Adrenal gland (tissue), 12 donors: ENCODE measurements around the gene PPP3CA. TPM values are rescaled to one million over a fixed set of nuclear protein-coding genes. Genes with fewer than 3 reads are reported as not detected.
"Not testable (repeated sequence)": the region's sequence is repeated elsewhere in the genome, so short reads cannot be mapped to it uniquely, and the experiment has no call there.

Experiments used
- DNase-seq, 7 donors: peaks; one replicate each; pipeline ENCODE4 v3.0.0-alpha.2; 2019 to 2020
- H3K27ac ChIP-seq, 5 donors: fragments of 200-600 bp; sonication (generic) in 4 of 5; 1 replicate in 3 of 5; 2 replicates in 2 of 5; pipeline versions ENCODE4 v1.5.1 to v1.8.0; 2016 to 2020; ENCODE audit warnings: mild to moderate bottlenecking in 1 of 5
- H3K27me3 ChIP-seq: fragments of 200-600 bp; 2 replicates; pipeline ENCODE4 v1.8.0; 2021
- H3K36me3 ChIP-seq, 2 donors: fragments of 200-600 bp; replicated peaks in 1 of 2; 1 replicate in 1 of 2; 2 replicates in 1 of 2; pipeline versions ENCODE4 v1.5.1 to v1.8.0; 2018 to 2022
- H3K4me1 ChIP-seq, 2 donors: fragments of 200-600 bp; replicated peaks in 1 of 2; 1 replicate in 1 of 2; 2 replicates in 1 of 2; pipeline versions ENCODE4 v1.5.1 to v1.8.0; 2018 to 2021
- H3K4me3 ChIP-seq, 4 donors: fragments of 200-600 bp; sonication (generic) in 3 of 4; one replicate each; pipeline ENCODE4 v1.5.1; 2016 to 2018
- H3K9me3 ChIP-seq, 3 donors: fragments of 200-600 bp; sonication (generic) in 1 of 3; replicated peaks in 1 of 3; 1 replicate in 2 of 3; 2 replicates in 1 of 3; pipeline versions ENCODE4 v1.5.1 to v1.8.0; 2016 to 2021
- POLR2A ChIP-seq, 2 donors: fragments of 450-650 bp; IDR thresholded peaks; one replicate each; pipeline ENCODE4 v1.6.1; 2017; ENCODE audit warnings: antibody characterized with exemption in 2 of 2, mild to moderate bottlenecking in 2 of 2, moderate library complexity in 1 of 2
- WGBS, 4 donors: extraction: QIAGEN DNeasy Blood & Tissue Kit in 2 of 4; methylation state at CpG; one replicate each; pipeline versions ENCODE4 v1.1.5 to v1.1.7; 2013 to 2017; 5-methylcytosine and 5-hydroxymethylcytosine counted together
- intact Hi-C, 2 donors: fragments of 100-400 bp; cut with DNase I; formaldehyde crosslinking; loops; one replicate each; pipeline versions ENCODE4 v1.14.1 to v1.15.0; 2022 to 2023
- polyA plus RNA-seq, 3 donors: library from polyadenylated mRNA; stranded (reverse); fragments of 200-250 nt in 2 of 3; fragments of 350-450 nt in 1 of 3; fragmentation: Illumina TruSeq in 1 of 3; extraction: RNeasy Lipid Tissue Mini Kit (QIAGEN cat#74804) in 1 of 3; gene quantifications; one replicate each; pipeline ENCODE4 v1.2.3, GENCODE V29; 2013 to 2014
- total RNA-seq, 9 donors: library from RNA; depleted of rRNA in 4 of 9; stranded (reverse); fragments of >200 nt in 4 of 9; fragments of 120-200 nt in 1 of 9; fragmentation: NEBNext Ultra II Directional in 1 of 9; extraction: Animal tissue kit (Norgen Biotek cat#: 25700) in 1 of 9; gene quantifications; one replicate each; pipeline versions ENCODE4 v1.1.0 to v1.2.4, GENCODE V29; 2013 to 2023
- TF ChIP-seq, protein P1 (sequence below), 6 experiments: fragments of 450-650 bp in 4 of 6; fragments of 200-600 bp in 2 of 6; sonication (generic) in 1 of 6; IDR thresholded peaks; 1 replicate in 5 of 6; 2 replicates in 1 of 6; pipeline versions ENCODE4 v1.5.1 to v1.8.0; 2016 to 2021; ENCODE audit warnings: antibody characterized with exemption in 6 of 6, mild to moderate bottlenecking in 2 of 6, moderate library complexity in 1 of 6
- donor health status: healthy with polysubstance abuse.
- donor health status: Bipolar disorder and iron deficiency.
- donor health status: DM: yes; HTN: yes; CAD: no.
- donor health status: DM: no; HTN: no; CAD: no.
- donor health status: DM: no; HTN: no; CAD: no.
- donor health status: DM: yes; HTN: yes; CAD: no.

The PPP3CA gene
- total and polyA plus RNA-seq, 12 donors, result 13.8 to 138 (median 43.8) TPM

- WGBS, 4 donors, result 53 to 59% (median 56%) methylated on average over 3 of the region's 3 CpGs
Measured at GRCh38 chr4:101238706-101239105, 108.6 kb downstream of the PPP3CA start.

DNA sequence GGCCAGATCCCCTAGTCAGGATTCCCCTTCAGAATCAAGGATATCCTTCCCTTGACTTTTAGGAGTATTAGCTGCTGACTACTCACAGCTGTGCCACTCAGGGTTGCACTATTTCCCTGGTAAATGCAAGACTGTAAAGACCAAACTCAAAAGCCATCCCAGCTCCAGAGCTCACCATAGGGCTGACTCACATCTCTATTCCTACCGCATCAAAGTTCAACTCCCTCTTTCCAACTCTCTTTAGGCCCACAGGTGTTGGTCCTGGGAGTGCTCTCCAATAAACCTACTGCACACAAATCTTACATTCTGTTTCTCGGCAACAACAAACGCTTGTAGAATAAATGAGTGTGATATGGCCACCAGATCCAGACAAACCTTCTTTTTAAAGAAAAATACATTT is 109.6 kb downstream of the PPP3CA start:
- H3K4me3 ChIP-seq, result no peak overlapping the region
- WGBS, 4 donors, result 87 to 99% (median 95%) methylated on average over 3 of the region's 3 CpGs
- peaks cover 8 to 30% of the 10 kb centered on the region in 2 donors for H3K4me1 ChIP-seq
- peaks cover 0 to 6% (median 0%) of the 10 kb centered on the region in 3 donors for H3K9me3 ChIP-seq
- no peak overlapping the region for H3K27ac ChIP-seq
- no peak for DNase-seq
- intact Hi-C loops, result no loop called here
- H3K27me3 ChIP-seq, result no peaks in the 10 kb centered on the region
- no peaks in the 10 kb centered on the region for H3K36me3 ChIP-seq
- TF ChIP-seq POLR2A (IDR thresholded peaks at IDR 0.05), result no peak
- TF ChIP-seq, protein P1, sequence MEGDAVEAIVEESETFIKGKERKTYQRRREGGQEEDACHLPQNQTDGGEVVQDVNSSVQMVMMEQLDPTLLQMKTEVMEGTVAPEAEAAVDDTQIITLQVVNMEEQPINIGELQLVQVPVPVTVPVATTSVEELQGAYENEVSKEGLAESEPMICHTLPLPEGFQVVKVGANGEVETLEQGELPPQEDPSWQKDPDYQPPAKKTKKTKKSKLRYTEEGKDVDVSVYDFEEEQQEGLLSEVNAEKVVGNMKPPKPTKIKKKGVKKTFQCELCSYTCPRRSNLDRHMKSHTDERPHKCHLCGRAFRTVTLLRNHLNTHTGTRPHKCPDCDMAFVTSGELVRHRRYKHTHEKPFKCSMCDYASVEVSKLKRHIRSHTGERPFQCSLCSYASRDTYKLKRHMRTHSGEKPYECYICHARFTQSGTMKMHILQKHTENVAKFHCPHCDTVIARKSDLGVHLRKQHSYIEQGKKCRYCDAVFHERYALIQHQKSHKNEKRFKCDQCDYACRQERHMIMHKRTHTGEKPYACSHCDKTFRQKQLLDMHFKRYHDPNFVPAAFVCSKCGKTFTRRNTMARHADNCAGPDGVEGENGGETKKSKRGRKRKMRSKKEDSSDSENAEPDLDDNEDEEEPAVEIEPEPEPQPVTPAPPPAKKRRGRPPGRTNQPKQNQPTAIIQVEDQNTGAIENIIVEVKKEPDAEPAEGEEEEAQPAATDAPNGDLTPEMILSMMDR (IDR thresholded peaks at IDR 0.05), result no peak

More at GRCh38 chr4:101238706-101239105, 108.6 kb downstream of the PPP3CA start:
- Histone ChIP-seq H3K9me3 (peaks cover 0 to under 1% (median 0%) of the 10 kb centered on the region in 3 donors), H3K4me3 (no peak overlapping the region), H3K27ac (peak overlapping the region in 3 of 5 donors; percentile 7 to 42 (median 33)), H3K4me1 (peaks cover 8 to 29% of the 10 kb centered on the region in 2 donors), H3K36me3 (no peaks in the 10 kb centered on the region), H3K27me3 (no peaks in the 10 kb centered on the region)
- DNase-seq, result no peak
- TF ChIP-seq POLR2A (IDR thresholded peaks at IDR 0.05), result no peak
- TF ChIP-seq, protein P1 (IDR thresholded peaks at IDR 0.05), result no peak
- intact Hi-C loops, result no loop called here

DNA sequence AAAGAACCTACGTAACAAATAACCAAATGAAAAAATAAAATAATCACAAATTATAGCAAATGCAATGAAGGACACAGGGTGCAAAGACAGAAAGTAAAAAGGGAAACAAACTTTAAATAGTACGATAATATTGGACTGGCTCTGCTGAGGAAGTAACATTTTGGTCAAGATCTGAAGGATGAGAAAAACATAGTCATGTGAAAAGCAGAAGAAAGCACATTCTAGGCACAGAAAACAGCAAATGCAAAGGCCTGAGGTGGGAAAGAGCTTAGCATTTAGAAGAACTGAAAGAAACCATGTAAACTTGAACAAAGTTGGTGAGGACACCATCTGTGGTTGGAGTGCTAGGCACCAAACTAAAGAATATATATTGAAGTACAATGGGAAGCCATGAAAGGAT is 111.2 kb downstream of the PPP3CA start:
- intact Hi-C loops, result no loop called here
- no peaks in the 10 kb centered on the region for H3K27me3 ChIP-seq
- H3K4me3 ChIP-seq, result no peak overlapping the region
- TF ChIP-seq, protein P1 (IDR thresholded peaks at IDR 0.05), result no peak
- no peaks in the 10 kb centered on the region for H3K36me3 ChIP-seq
- no peak for DNase-seq
- peaks cover 0 to 6% (median 0%) of the 10 kb centered on the region in 3 donors for H3K9me3 ChIP-seq
- H3K4me1 ChIP-seq, result peaks cover 8 to 47% of the 10 kb centered on the region in 2 donors
- no peak overlapping the region for H3K27ac ChIP-seq
- WGBS, 4 donors, result 88 to 92% (median 91%) methylated on average over 2 of the region's 2 CpGs

GRCh38 chr4:101234141-101234540 is 113.2 kb downstream of the PPP3CA start:
- H3K27me3 ChIP-seq, H3K4me3 ChIP-seq, H3K9me3 ChIP-seq, DNase-seq, intact Hi-C loops, H3K27ac ChIP-seq, H3K36me3 ChIP-seq: not testable (repeated sequence)
- peaks cover 8 to 42% of the 10 kb centered on the region in 2 donors for H3K4me1 ChIP-seq

GRCh38 chr4:101232074-101232776 is 115.1 kb downstream of the PPP3CA start:
- no peaks in the 10 kb centered on the region for H3K27me3 ChIP-seq
- 7 to 35% (median 16%) methylated on average over 1 of the region's 1 CpG for WGBS, 4 donors
- intact Hi-C loops, result no loop called here
- peaks cover 0 to 26% of the 10 kb centered on the region in 2 donors for H3K4me1 ChIP-seq
- TF ChIP-seq, protein P1 (IDR thresholded peaks at IDR 0.05), result peak in 2 of 6 experiments; percentile 16 to 18
- no peak for TF ChIP-seq POLR2A (IDR thresholded peaks at IDR 0.05)
- H3K36me3 ChIP-seq, result no peaks in the 10 kb centered on the region
- DNase-seq, result peak; percentile 35 to 86 (median 78)
- peak overlapping the region in 2 of 5 donors; percentile 7 to 13 for H3K27ac ChIP-seq
- no peak overlapping the region for H3K4me3 ChIP-seq
- peaks cover 0 to 6% (median 0%) of the 10 kb centered on the region in 3 donors for H3K9me3 ChIP-seq
